Epithelial cell of proximal tubule (primary cell): ENCODE measurements around the gene SOX10. TPM values are rescaled to one million over a fixed set of nuclear protein-coding genes. Genes with fewer than 3 reads are reported as not detected.
"Not testable (repeated sequence)": the region's sequence is repeated elsewhere in the genome, so short reads cannot be mapped to it uniquely, and the experiment has no call there.

ENCODE experiments used
- DNase-seq: peaks from one replicate; pipeline ENCODE4 v3.0.0-alpha.2; 2011; ENCODE audit warnings: low read depth
- H3K4me3 ChIP-seq: 2 replicates; pipeline ENCODE4 v1.5.1; 2011; ENCODE audit warnings: low read depth, mild to moderate bottlenecking, low read length
- CTCF ChIP-seq: conservative IDR thresholded peaks from 2 replicates; pipeline ENCODE4 v1.5.1; 2012; ENCODE audit warnings: low read depth, mild to moderate bottlenecking, low read length
- total RNA-seq: library from RNA; depleted of rRNA; stranded (reverse); fragments of >200 nt; gene quantifications from 2 replicates; pipeline ENCODE4 v1.2.3, GENCODE V29; 2015

SOX10 gene
- total RNA-seq, 1 donor from 2014 or later = not detected

DNA sequence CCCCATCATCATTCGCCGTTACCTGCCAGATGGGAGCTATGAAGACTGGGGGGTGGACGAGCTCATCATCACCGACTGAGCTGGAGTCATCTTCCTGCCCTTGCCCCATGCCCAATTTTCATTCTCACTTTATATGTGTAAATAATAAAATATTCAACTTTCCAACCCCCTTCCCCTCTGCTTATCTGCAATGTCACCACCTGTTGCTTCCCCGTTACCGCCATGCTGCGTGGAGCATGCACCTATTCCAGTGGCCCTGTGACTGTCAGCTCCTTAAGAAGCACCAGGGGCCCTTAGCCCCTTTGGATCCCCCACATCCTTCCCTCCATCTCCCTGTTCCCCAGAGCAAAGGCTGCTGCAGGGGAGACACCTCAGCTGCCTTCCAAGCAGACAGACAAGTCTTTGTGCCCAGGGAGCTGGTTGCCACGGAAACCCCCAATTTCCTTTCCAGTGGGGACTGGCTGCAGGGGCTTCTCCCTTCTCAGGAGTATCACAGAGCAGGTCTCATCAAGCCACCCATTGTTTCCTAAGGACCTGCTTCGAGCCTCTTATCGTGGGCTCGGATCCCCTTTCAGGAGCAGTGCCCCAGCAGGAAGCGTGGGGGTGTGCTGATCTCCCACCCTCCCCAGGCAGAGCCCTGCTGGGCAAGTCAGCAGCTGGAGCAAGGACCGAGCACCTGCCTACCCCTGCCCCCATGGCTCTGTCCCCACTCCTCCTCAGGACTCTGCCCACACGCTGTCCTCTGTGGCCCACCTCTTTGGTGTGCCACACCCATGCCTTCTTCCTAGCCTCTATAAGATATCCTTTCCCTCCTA lies 16.5 kb downstream of the SOX10 start:
- no peak overlapping the region for H3K4me3 ChIP-seq
- no peak for TF ChIP-seq CTCF
- no peak for DNase-seq

GRCh38 chr22:37967147-37967546 lies 17.2 kb downstream of the SOX10 start:
- DNase-seq = no peak
- H3K4me3 ChIP-seq = no peak overlapping the region
- no peak for TF ChIP-seq CTCF

DNA sequence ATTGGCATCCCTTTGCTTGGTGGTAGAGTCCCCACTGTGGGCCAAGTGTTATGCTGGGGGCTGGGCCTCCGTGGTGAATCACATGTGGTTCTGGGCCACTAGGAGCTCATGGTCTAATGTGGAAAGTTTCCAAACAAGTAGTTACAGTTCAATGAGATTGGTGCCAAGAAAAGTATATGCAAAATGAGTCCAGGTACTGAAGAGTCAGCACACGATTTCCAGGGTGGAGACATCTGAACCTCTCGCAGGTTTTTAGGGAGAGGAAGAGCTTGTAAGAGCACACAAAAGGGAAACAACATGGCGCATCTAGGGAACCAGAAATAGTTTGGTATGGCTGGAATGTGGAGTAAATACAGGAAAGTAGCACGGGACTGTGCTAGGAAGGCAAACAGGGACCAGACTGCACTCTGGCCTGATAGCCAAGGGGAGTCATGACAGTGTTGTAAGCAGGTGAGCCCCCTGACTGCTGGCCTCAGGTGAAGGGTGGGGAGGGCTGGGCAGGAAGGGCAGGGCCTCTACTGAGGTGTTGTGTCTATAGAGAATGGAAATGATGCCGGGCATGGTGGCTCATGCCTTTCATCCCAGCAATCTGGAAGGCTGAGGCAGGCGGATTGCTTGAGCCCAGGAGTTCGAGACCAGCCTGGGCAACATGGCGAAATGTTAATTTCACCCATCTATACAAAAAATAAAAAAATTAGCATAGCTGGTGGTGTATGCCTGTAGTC lies 18.3 kb downstream of the SOX10 start:
- DNase-seq = peak; percentile 48
- H3K4me3 ChIP-seq = no peak overlapping the region

GRCh38 chr22:37961062-37961461 lies 23.3 kb downstream of the SOX10 start:
- DNase-seq = no peak
- H3K4me3 ChIP-seq = no peak overlapping the region
- no peak for TF ChIP-seq CTCF

More for the DNA sequence above, 18.3 kb downstream of the SOX10 start:
- no peak for TF ChIP-seq CTCF

GRCh38 chr22:37959231-37959825 lies 25.0 kb downstream of the SOX10 start:
- no peak for DNase-seq
- no peak overlapping the region for H3K4me3 ChIP-seq
- TF ChIP-seq CTCF = no peak

DNA sequence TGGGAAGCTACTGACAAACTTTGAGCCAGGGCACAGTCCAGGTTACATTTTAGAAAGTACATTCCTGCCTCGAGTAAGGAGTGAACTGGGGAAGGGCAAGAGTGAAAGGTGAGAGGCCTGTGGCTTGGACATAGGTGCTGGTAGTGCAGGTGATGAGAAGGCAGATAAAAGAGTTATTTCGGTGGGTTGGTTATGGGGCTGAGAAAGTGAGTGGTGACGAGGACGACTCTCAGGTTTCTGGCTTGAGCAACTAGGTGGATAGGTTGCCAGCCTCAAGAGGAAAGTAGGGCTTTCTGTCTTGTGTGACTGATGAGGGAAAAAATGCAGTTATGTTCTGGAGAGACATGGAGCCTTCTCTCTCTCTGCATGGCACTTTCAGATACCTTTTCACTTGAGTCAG lies 27.1 kb downstream of the SOX10 start:
- DNase-seq = no peak
- no peak for TF ChIP-seq CTCF
- no peak overlapping the region for H3K4me3 ChIP-seq

DNA sequence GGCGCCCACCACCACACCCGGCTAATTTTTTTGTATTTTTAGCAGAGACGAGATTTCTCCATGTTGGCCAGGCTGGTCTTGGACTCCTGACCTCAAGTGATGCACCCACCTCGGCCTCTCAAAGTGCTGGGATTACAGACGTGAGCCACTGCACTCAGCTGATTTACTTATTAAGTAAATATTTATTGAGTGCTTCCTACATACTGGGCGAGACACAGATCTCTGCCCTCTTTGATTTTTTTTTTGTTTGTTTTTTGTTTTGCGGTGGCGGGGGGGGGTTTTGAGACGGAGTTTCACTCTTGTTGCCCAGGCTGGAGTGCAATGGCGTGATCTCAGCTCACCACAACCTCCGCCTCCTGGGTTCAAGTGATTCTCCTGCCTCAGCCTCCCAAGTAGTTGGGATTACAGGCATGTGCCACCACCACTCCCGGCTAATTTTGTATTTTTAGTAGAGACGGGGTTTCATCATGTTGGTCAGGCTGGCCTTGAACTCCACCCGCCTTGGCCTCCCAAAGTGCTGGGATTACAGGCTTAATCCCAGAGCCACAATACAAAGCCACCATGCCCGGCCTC lies 28.4 kb downstream of the SOX10 start:
- H3K4me3 ChIP-seq, DNase-seq: not testable (repeated sequence)
